Neuronal stem cell (in vitro differentiated cells): Measurements from ENCODE around the gene STAT6. TPM values are rescaled to one million over a fixed set of nuclear protein-coding genes. Genes with fewer than 3 reads are reported as not detected.

ENCODE experiments used
- DNase-seq: peaks from one replicate; pipeline ENCODE4 v3.0.0-alpha.2; 2013; ENCODE audit warnings: low spot score
- H2AFZ ChIP-seq: one replicate; pipeline ENCODE4 v1.6.1; 2013; ENCODE audit warnings: mild to moderate bottlenecking, low read length, inconsistent platforms
- H2AK5ac ChIP-seq: 2 replicates; pipeline ENCODE4 v1.6.1; 2013; ENCODE audit warnings: low read depth, mild to moderate bottlenecking, inconsistent platforms, low read length, moderate library complexity, mixed read lengths
- H2BK120ac ChIP-seq: 2 replicates; pipeline ENCODE4 v1.6.1; 2013; ENCODE audit warnings: low read depth, mild to moderate bottlenecking, inconsistent platforms, low read length, moderate library complexity, mixed read lengths
- H2BK12ac ChIP-seq: one replicate; pipeline ENCODE4 v1.6.1; 2013; ENCODE audit warnings: low read length, inconsistent platforms
- H2BK15ac ChIP-seq: 2 replicates; pipeline ENCODE4 v1.6.1; 2013; ENCODE audit warnings: mild to moderate bottlenecking, low read length, inconsistent platforms, mixed read lengths
- H2BK5ac ChIP-seq: one replicate; pipeline ENCODE4 v1.6.1; 2013; ENCODE audit warnings: inconsistent platforms, mild to moderate bottlenecking, low read length, moderate library complexity
- H3K14ac ChIP-seq: one replicate; pipeline ENCODE4 v1.6.1; 2013; ENCODE audit warnings: low read length, inconsistent platforms
- H3K18ac ChIP-seq: 2 replicates; pipeline ENCODE4 v1.6.1; 2013; ENCODE audit warnings: low read length, inconsistent platforms
- H3K23ac ChIP-seq: 2 replicates; pipeline ENCODE4 v1.6.1; 2013; ENCODE audit warnings: low read depth, mild to moderate bottlenecking, mixed read lengths, low read length, inconsistent platforms; ENCODE audit not compliant: poor library complexity
- H3K27ac ChIP-seq: replicated peaks from 3 replicates; pipeline ENCODE4 v1.5.1; 2013; ENCODE audit warnings: low read length, inconsistent platforms
- H3K27me3 ChIP-seq, 3 experiments: 2 replicates each; pipeline ENCODE4 v1.6.1; 2013; ENCODE audit warnings: low read length in 3 of 3, mild to moderate bottlenecking in 2 of 3, inconsistent platforms in 1 of 3, low read depth in 1 of 3, mixed read lengths in 1 of 3, moderate library complexity in 1 of 3; ENCODE audit not compliant: control insufficient read depth in 3 of 3, insufficient read depth in 3 of 3
- H3K36me3 ChIP-seq, 2 donors: replicated peaks in 1 of 2; 2 replicates each; pipeline ENCODE4 v1.6.1; 2013; ENCODE audit warnings: low read length in 2 of 2; ENCODE audit not compliant: control insufficient read depth in 2 of 2, insufficient read depth in 2 of 2
- H3K4ac ChIP-seq: 2 replicates; pipeline ENCODE4 v1.6.1; 2013; ENCODE audit warnings: inconsistent platforms, mild to moderate bottlenecking, low read length, moderate library complexity
- H3K4me1 ChIP-seq, 2 donors: 1 replicate in 1 of 2; 2 replicates in 1 of 2; pipeline ENCODE4 v1.6.1; 2013; ENCODE audit warnings: low read length in 2 of 2, low read depth in 1 of 2; ENCODE audit not compliant: control insufficient read depth in 2 of 2, insufficient read depth in 1 of 2
- H3K4me2 ChIP-seq: one replicate; pipeline ENCODE4 v1.6.1; 2013; ENCODE audit warnings: mild to moderate bottlenecking, low read length, inconsistent platforms; ENCODE audit not compliant: insufficient read depth, poor library complexity, severe bottlenecking
- H3K4me3 ChIP-seq, 2 donors: 2 replicates each; pipeline ENCODE4 v1.5.1; 2013; ENCODE audit warnings: low read length in 2 of 2, mild to moderate bottlenecking in 2 of 2, inconsistent platforms in 1 of 2, moderate library complexity in 1 of 2
- H3K79me1 ChIP-seq: one replicate; pipeline ENCODE4 v1.6.1; 2013; ENCODE audit warnings: low read depth, mild to moderate bottlenecking, inconsistent platforms, low read length, moderate library complexity
- H3K9ac ChIP-seq: one replicate; pipeline ENCODE4 v1.6.1; 2013; ENCODE audit warnings: mild to moderate bottlenecking, low read depth, low read length, inconsistent platforms; ENCODE audit not compliant: poor library complexity
- H3K9me3 ChIP-seq, 2 donors: replicated peaks in 1 of 2; 2 replicates each; pipeline versions ENCODE3 to v1.6.1; 2013; ENCODE audit warnings: low read length in 2 of 2, mild to moderate bottlenecking in 2 of 2, inconsistent platforms in 1 of 2, low read depth in 1 of 2, mixed read lengths in 1 of 2, moderate library complexity in 1 of 2; ENCODE audit not compliant: control insufficient read depth in 2 of 2, insufficient read depth in 1 of 2
- H4K8ac ChIP-seq: one replicate; pipeline ENCODE4 v1.6.1; 2013; ENCODE audit warnings: low read depth, mild to moderate bottlenecking, inconsistent platforms, low read length, moderate library complexity
- H4K91ac ChIP-seq: one replicate; pipeline ENCODE4 v1.6.1; 2013; ENCODE audit warnings: low read length, low read depth, mild to moderate bottlenecking, inconsistent platforms; ENCODE audit not compliant: poor library complexity
- WGBS, 2 donors: extraction: QIAGEN DNeasy Blood & Tissue Kit; methylation state at CpG; one replicate each; pipeline ENCODE4 v1.1.7; 2013; ENCODE audit warnings: missing lambda C conversion rate in 2 of 2, mixed read lengths in 1 of 2; ENCODE audit not compliant: insufficient read length in 2 of 2, insufficient replicate concordance in 1 of 2; ENCODE audit errors: extremely low coverage in 2 of 2; 5-methylcytosine and 5-hydroxymethylcytosine counted together
- polyA plus RNA-seq, 2 experiments: library from polyadenylated mRNA; stranded (reverse); fragments of 200-250 nt; gene quantifications; one replicate each; pipeline ENCODE4 v1.2.3, GENCODE V29; 2013

Gene STAT6
- polyA plus RNA-seq (2013, experiment 1 of 2): 9.9 TPM
- polyA plus RNA-seq (2013, experiment 2 of 2): 8.0 TPM

DNA sequence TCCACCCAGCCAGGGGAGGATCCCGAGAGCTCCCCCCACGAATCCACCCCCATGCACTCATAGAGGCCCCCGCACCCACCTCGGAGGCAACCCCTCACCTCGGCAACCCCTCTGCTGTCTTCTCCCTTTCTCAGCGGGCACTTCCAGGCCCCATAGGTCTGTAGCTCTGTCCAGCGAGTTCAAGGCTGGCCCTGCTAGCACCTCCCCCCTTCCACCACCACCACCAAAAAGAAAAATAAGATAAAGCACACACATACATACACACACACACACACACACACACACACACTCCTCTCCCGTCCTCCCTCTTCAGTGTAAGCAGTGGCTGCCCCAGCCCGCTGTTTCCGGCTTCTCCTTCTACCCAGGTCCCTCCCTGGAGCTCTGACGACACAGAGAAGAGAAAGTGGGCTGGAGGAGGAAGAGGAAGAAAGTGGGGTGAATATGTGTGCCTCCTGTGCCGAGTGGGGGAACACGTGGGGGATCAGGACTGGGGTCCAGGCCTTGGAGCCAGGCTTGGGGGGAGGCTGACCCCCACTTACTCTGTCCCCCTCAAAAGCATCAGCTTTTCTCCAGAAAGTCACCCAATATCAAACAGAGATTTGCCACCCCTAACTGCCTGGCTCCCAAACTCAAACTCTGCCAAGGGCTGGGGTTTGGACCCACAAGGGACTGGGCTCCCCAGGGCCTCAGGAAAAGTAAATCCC lies at the start of gene STAT6:
STAT6 (minus strand) TSS at position 332 of the 704 bp plus-strand sequence. CDS start 3,084 bp downstream, outside the sequence.
- WGBS, 2 donors: no CpG with 5 or more reads among the region's 13 CpGs
- H2AK5ac ChIP-seq: peak within 1 kb of the TSS; percentile 87
- no peak for DNase-seq

DNA sequence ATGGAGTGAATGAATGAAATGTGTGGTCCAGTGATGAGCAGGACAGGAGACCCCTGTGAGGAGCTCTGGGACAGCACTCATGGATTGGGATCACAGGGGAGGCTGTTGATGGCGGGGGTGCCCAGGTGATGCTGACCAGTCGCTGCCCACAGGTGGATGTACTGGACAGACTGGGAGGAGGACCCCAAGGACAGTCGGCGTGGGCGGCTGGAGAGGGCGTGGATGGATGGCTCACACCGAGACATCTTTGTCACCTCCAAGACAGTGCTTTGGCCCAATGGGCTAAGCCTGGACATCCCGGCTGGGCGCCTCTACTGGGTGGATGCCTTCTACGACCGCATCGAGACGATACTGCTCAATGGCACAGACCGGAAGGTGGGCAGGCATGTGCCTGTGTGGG lies 49.6 kb upstream of the STAT6 start:
- Histone ChIP-seq H3K14ac (no peak overlapping the region), H3K4me1 (peaks cover 1 to 3% of the 10 kb centered on the region in 2 donors), H2BK5ac (no peak overlapping the region), H2AK5ac (no peak overlapping the region), H2BK120ac (no peak overlapping the region), H3K36me3 (peaks cover 66 to 100% of the 10 kb centered on the region in 2 donors), H2BK15ac (no peak overlapping the region), H3K9ac (no peak overlapping the region), H3K4me2 (no peak overlapping the region), H3K4me3 (no peak overlapping the region), H3K9me3 (no peaks in the 10 kb centered on the region), H2BK12ac (no peak overlapping the region), H3K27ac (no peak overlapping the region), H3K79me1 (no peaks in the 10 kb centered on the region), H2AFZ (no peak overlapping the region), H3K18ac (no peak overlapping the region), H3K27me3 (no peaks in the 10 kb centered on the region), H4K8ac (no peak overlapping the region), H3K23ac (no peak overlapping the region), H4K91ac (no peak overlapping the region), H3K4ac (no peak overlapping the region)
- DNase-seq: no peak
- no CpG with 5 or more reads among the region's 14 CpGs for WGBS, 2 donors

More for the DNA sequence above, at the start of gene STAT6:
- peak within 1 kb of the TSS; percentile 66 to 70 for H3K4me3 ChIP-seq
- peak within 1 kb of the TSS; percentile 96 for H3K27ac ChIP-seq
- H3K9ac ChIP-seq: peak within 1 kb of the TSS; percentile 80
- peak within 1 kb of the TSS; percentile 93 for H2BK12ac ChIP-seq
- no peaks in the 10 kb centered on the region for H3K27me3 ChIP-seq
- peak within 1 kb of the TSS; percentile 72 for H3K14ac ChIP-seq
- peak within 1 kb of the TSS; percentile 93 for H2BK120ac ChIP-seq
- peak within 1 kb of the TSS; percentile 58 for H2BK5ac ChIP-seq
- peak within 1 kb of the TSS; percentile 74 for H2AFZ ChIP-seq
- H3K79me1 ChIP-seq: no peaks in the 10 kb centered on the region
- H3K4me1 ChIP-seq: peaks cover 8 to 19% of the 10 kb centered on the region in 2 donors
- no peaks in the 10 kb centered on the region for H3K9me3 ChIP-seq
- peak within 1 kb of the TSS; percentile 80 for H3K4ac ChIP-seq
- peaks cover 0 to 25% of the 10 kb centered on the region in 2 donors for H3K36me3 ChIP-seq
- H2BK15ac ChIP-seq: peak within 1 kb of the TSS; percentile 97
- peak within 1 kb of the TSS; percentile 97 for H3K18ac ChIP-seq
- H4K91ac ChIP-seq: peak within 1 kb of the TSS; percentile 99
- peak within 1 kb of the TSS; percentile 66 for H3K23ac ChIP-seq
- H3K4me2 ChIP-seq: peak within 1 kb of the TSS; percentile 92
- H4K8ac ChIP-seq: peak within 1 kb of the TSS; percentile 93

- H2BK120ac ChIP-seq: no peak overlapping the region
- no peak overlapping the region for H2AFZ ChIP-seq
- DNase-seq: no peak
- H3K79me1 ChIP-seq: no peaks in the 10 kb centered on the region
- peaks cover 64 to 100% of the 10 kb centered on the region in 2 donors for H3K36me3 ChIP-seq
- no CpG with 5 or more reads among the region's 4 CpGs for WGBS, 2 donors
- no peak overlapping the region for H3K23ac ChIP-seq
- H3K4me3 ChIP-seq: no peak overlapping the region
- no peak overlapping the region for H2BK5ac ChIP-seq
- H3K9me3 ChIP-seq: no peaks in the 10 kb centered on the region
- no peak overlapping the region for H3K4me2 ChIP-seq
- H3K9ac ChIP-seq: no peak overlapping the region
- H2BK15ac ChIP-seq: no peak overlapping the region
- no peak overlapping the region for H3K27ac ChIP-seq
- no peak overlapping the region for H3K14ac ChIP-seq
- no peak overlapping the region for H3K4ac ChIP-seq
- H4K91ac ChIP-seq: no peak overlapping the region
- H3K4me1 ChIP-seq: peaks cover 1 to 3% of the 10 kb centered on the region in 2 donors
- H2BK12ac ChIP-seq: no peak overlapping the region
- no peak overlapping the region for H2AK5ac ChIP-seq
- H4K8ac ChIP-seq: no peak overlapping the region
- H3K27me3 ChIP-seq: no peaks in the 10 kb centered on the region
- H3K18ac ChIP-seq: no peak overlapping the region
Observed at GRCh38 chr12:57160040-57160439, 48.9 kb upstream of the STAT6 start.

GRCh38 chr12:57159311-57159710 lies 48.1 kb upstream of the STAT6 start:
- Histone ChIP-seq H3K9ac (peak overlapping the region; percentile 12), H3K4ac (no peak overlapping the region), H2BK15ac (no peak overlapping the region), H3K79me1 (no peaks in the 10 kb centered on the region), H2AK5ac (no peak overlapping the region), H3K4me3 (no peak overlapping the region), H4K8ac (no peak overlapping the region), H3K27me3 (no peaks in the 10 kb centered on the region), H3K27ac (no peak overlapping the region), H2BK120ac (no peak overlapping the region), H3K23ac (peak overlapping the region; percentile 27), H3K9me3 (no peaks in the 10 kb centered on the region), H2BK5ac (no peak overlapping the region), H3K4me2 (no peak overlapping the region), H3K14ac (no peak overlapping the region), H2AFZ (no peak overlapping the region), H2BK12ac (no peak overlapping the region), H4K91ac (no peak overlapping the region), H3K36me3 (peaks cover 65 to 100% of the 10 kb centered on the region in 2 donors), H3K4me1 (peaks cover 1 to 3% of the 10 kb centered on the region in 2 donors), H3K18ac (no peak overlapping the region)
- no peak for DNase-seq
- WGBS, 2 donors: no CpG with 5 or more reads among the region's 4 CpGs
